H1 (cell line): Measurements from ENCODE around the gene STEAP1B. TPM values are rescaled to one million over a fixed set of nuclear protein-coding genes. Genes with fewer than 3 reads are reported as not detected.

Source experiments
- CTCF ChIA-PET: fragments of 300-600 bp; sonication (Branson Sonifier 250); formaldehyde crosslinking; loops from one replicate; lab custom pipeline; 2021; ENCODE audit not compliant: partially characterized antibody; lab: Charles Lee
- POLR2A ChIA-PET: fragments of 300-600 bp; sonication (Branson Sonifier 250); formaldehyde crosslinking; loops from one replicate; lab custom pipeline; 2021; ENCODE audit warnings: inconsistent platforms; ENCODE audit not compliant: partially characterized antibody; lab: Charles Lee
- DNase-seq, 2 experiments: peaks; one replicate each; pipeline versions ENCODE4 v3.0.0 to v3.0.0-alpha.2; 2010 to 2022; ENCODE audit warnings: low spot score in 2 of 2, low read depth in 1 of 2, mixed read lengths in 1 of 2
- FAIRE-seq: peaks from 2 replicates; lab custom pipeline; 2011; peaks lifted over from hg19 to GRCh38; lab: Jason Lieb, UNC
- H2AFZ ChIP-seq: 2 replicates; pipeline ENCODE4 v1.8.1; 2012; ENCODE audit warnings: low read length, inconsistent platforms
- H2AK5ac ChIP-seq: 2 replicates; pipeline ENCODE4 v1.6.1; 2013; ENCODE audit warnings: low read depth, low read length
- H2BK120ac ChIP-seq: replicated peaks from 2 replicates; pipeline ENCODE3; 2013; ENCODE audit warnings: low read depth, low read length, inconsistent platforms
- H2BK12ac ChIP-seq: 2 replicates; pipeline ENCODE4 v1.6.1; 2013; ENCODE audit warnings: low read depth, low read length
- H2BK15ac ChIP-seq: 2 replicates; pipeline ENCODE4 v1.6.1; 2013; ENCODE audit warnings: low read length
- H2BK20ac ChIP-seq: 2 replicates; pipeline ENCODE4 v1.6.1; 2013; ENCODE audit warnings: low read length
- H2BK5ac ChIP-seq: 2 replicates; pipeline ENCODE4 v1.6.1; 2013; ENCODE audit warnings: low read depth, low read length
- H3K14ac ChIP-seq: 2 replicates; pipeline ENCODE4 v1.6.1; 2013; ENCODE audit warnings: inconsistent platforms; ENCODE audit not compliant: insufficient read length
- H3K18ac ChIP-seq: 2 replicates; pipeline ENCODE4 v1.6.1; 2013; ENCODE audit warnings: low read length; ENCODE audit errors: extremely low read depth
- H3K23ac ChIP-seq: 2 replicates; pipeline ENCODE4 v1.6.1; 2013; ENCODE audit warnings: inconsistent platforms; ENCODE audit not compliant: insufficient read length
- H3K23me2 ChIP-seq: 2 replicates; pipeline ENCODE4 v1.6.1; 2013; ENCODE audit warnings: low read depth, low read length
- H3K27ac ChIP-seq: 2 replicates; pipeline ENCODE4 v1.6.1; 2011; ENCODE audit warnings: low read depth, low read length, inconsistent platforms
- H3K27me3 ChIP-seq, 4 experiments: replicated peaks in 1 of 4; 1 replicate in 1 of 4; 2 replicates in 3 of 4; pipeline versions ENCODE4 v1.6.1 to v1.8.1; 2011 to 2013; ENCODE audit warnings: low read length in 3 of 4, mild to moderate bottlenecking in 3 of 4, inconsistent platforms in 2 of 4, mixed read lengths in 2 of 4, moderate library complexity in 1 of 4; ENCODE audit not compliant: control insufficient read depth in 3 of 4, insufficient read depth in 3 of 4; ENCODE audit errors: extremely low read depth in 1 of 4
- H3K36me3 ChIP-seq, 4 experiments: 2 replicates each; pipeline versions ENCODE4 v1.6.1 to v1.8.1; 2011 to 2013; ENCODE audit warnings: mild to moderate bottlenecking in 4 of 4, low read length in 3 of 4, moderate library complexity in 2 of 4, control low read depth in 1 of 4, inconsistent platforms in 1 of 4; ENCODE audit not compliant: insufficient read depth in 4 of 4, control insufficient read depth in 2 of 4
- H3K4ac ChIP-seq: replicated peaks from 2 replicates; pipeline ENCODE3; 2013; ENCODE audit warnings: low read length, low read depth, mixed read lengths, inconsistent platforms; ENCODE audit not compliant: insufficient read length
- H3K4me1 ChIP-seq, 4 experiments: replicated peaks in 1 of 4; 1 replicate in 1 of 4; 2 replicates in 3 of 4; pipeline versions ENCODE4 v1.6.1 to v1.8.1; 2011 to 2013; ENCODE audit warnings: low read length in 3 of 4, inconsistent platforms in 2 of 4, mixed read lengths in 1 of 4; ENCODE audit not compliant: insufficient read depth in 4 of 4, control insufficient read depth in 3 of 4
- H3K4me2 ChIP-seq, 2 experiments: 2 replicates each; pipeline versions ENCODE4 v1.6.1 to v1.8.1; 2011 to 2013; ENCODE audit warnings: low read depth in 2 of 2, low read length in 2 of 2, control low read depth in 1 of 2, inconsistent platforms in 1 of 2, mild to moderate bottlenecking in 1 of 2; ENCODE audit not compliant: insufficient read depth in 1 of 2
- H3K4me3 ChIP-seq, 4 experiments: fragments of 200-600, 300-600 bp in 1 of 4; sonication (generic), shearing (Covaris generic), sonication (Bioruptor Twin) in 1 of 4; 2 replicates each; pipeline versions ENCODE4 v1.5.1 to v1.8.1; 2011 to 2016; ENCODE audit warnings: low read length in 4 of 4, low read depth in 3 of 4, control low read depth in 2 of 4, inconsistent platforms in 2 of 4, mild to moderate bottlenecking in 2 of 4, mixed read lengths in 1 of 4, moderate library complexity in 1 of 4; ENCODE audit not compliant: insufficient read depth in 2 of 4; ENCODE audit errors: extremely low read depth in 1 of 4
- H3K56ac ChIP-seq: replicated peaks from 2 replicates; pipeline ENCODE3; 2013; ENCODE audit warnings: low read depth, mild to moderate bottlenecking, mixed read lengths, low read length, inconsistent platforms; ENCODE audit not compliant: insufficient read length
- H3K79me1 ChIP-seq: 2 replicates; pipeline ENCODE4 v1.6.1; 2013; ENCODE audit warnings: low read depth, low read length, control low read depth
- H3K79me2 ChIP-seq, 2 experiments: 2 replicates each; pipeline versions ENCODE4 v1.6.1 to v1.8.1; 2012 to 2013; ENCODE audit warnings: low read length in 2 of 2, mild to moderate bottlenecking in 2 of 2, inconsistent platforms in 1 of 2; ENCODE audit not compliant: insufficient read depth in 2 of 2, control insufficient read depth in 1 of 2
- H3K9ac ChIP-seq, 4 experiments: replicated peaks in 1 of 4; 1 replicate in 1 of 4; 2 replicates in 3 of 4; pipeline versions ENCODE4 v1.6.1 to v1.8.1; 2011 to 2013; ENCODE audit warnings: low read depth in 3 of 4, low read length in 3 of 4, control low read depth in 2 of 4, mild to moderate bottlenecking in 2 of 4, moderate library complexity in 2 of 4, inconsistent platforms in 1 of 4; ENCODE audit errors: extremely low read depth in 1 of 4
- H3K9me3 ChIP-seq, 2 experiments: 2 replicates each; pipeline versions ENCODE4 v1.6.1 to v1.8.1; 2012 to 2013; ENCODE audit warnings: mild to moderate bottlenecking in 2 of 2, moderate library complexity in 2 of 2, control low read depth in 1 of 2, inconsistent platforms in 1 of 2, low read depth in 1 of 2, low read length in 1 of 2, mixed read lengths in 1 of 2; ENCODE audit not compliant: insufficient read depth in 2 of 2
- H4K20me1 ChIP-seq, 2 experiments: replicated peaks in 1 of 2; 2 replicates each; pipeline versions ENCODE3 to v1.8.1; 2011 to 2013; ENCODE audit warnings: inconsistent platforms in 2 of 2, low read length in 2 of 2, mild to moderate bottlenecking in 1 of 2; ENCODE audit not compliant: insufficient read depth in 2 of 2, control insufficient read depth in 1 of 2
- H4K5ac ChIP-seq: 2 replicates; pipeline ENCODE4 v1.6.1; 2013; ENCODE audit warnings: low read length, low read depth, mixed read lengths, inconsistent platforms; ENCODE audit not compliant: insufficient read length
- H4K8ac ChIP-seq: 2 replicates; pipeline ENCODE4 v1.8.0; 2013; ENCODE audit warnings: mild to moderate bottlenecking, moderate library complexity, low read length, inconsistent platforms; ENCODE audit not compliant: insufficient read depth; ENCODE audit errors: extremely low read depth
- H4K91ac ChIP-seq: replicated peaks from 2 replicates; pipeline ENCODE3; 2013; ENCODE audit warnings: low read length, mixed read lengths, inconsistent platforms; ENCODE audit not compliant: insufficient read length
- E2F6 ChIP-seq: IDR thresholded peaks from 2 replicates; pipeline ENCODE4 v1.6.1; 2012; ENCODE audit warnings: inconsistent platforms
- MAFK ChIP-seq: IDR thresholded peaks from 2 replicates; pipeline ENCODE4 v1.6.1; 2012; ENCODE audit warnings: low read depth, mild to moderate bottlenecking, improper control_type of control experiment, low read length
- RAD21 ChIP-seq, 2 experiments: IDR thresholded peaks in 1 of 2; conservative IDR thresholded peaks in 1 of 2; 2 replicates each; pipeline ENCODE4 v1.6.1; 2011; ENCODE audit warnings: low read depth in 2 of 2, low read length in 2 of 2, improper control_type of control experiment in 1 of 2, inconsistent platforms in 1 of 2, mild to moderate bottlenecking in 1 of 2, moderate library complexity in 1 of 2
- WGBS, 2 experiments: shearing (Covaris generic) in 1 of 2; methylation state at CpG; one replicate each; pipeline versions ENCODE4 v1.1.6 to v1.1.7; 2013 to 2015; ENCODE audit warnings: low lambda C conversion rate in 2 of 2, mixed read lengths in 2 of 2, inconsistent platforms in 1 of 2, low coverage in 1 of 2, missing lambda C conversion rate in 1 of 2; ENCODE audit not compliant: insufficient replicate concordance in 2 of 2, insufficient coverage in 1 of 2, insufficient read length in 1 of 2; ENCODE audit errors: extremely low coverage in 1 of 2, missing lambda C conversion rate in 1 of 2; 5-methylcytosine and 5-hydroxymethylcytosine counted together
- polyA plus RNA-seq, 7 experiments: library from polyadenylated mRNA; depleted of rRNA in 3 of 7; stranded (reverse) in 5 of 7; unstranded in 2 of 7; fragments of >200 nt in 5 of 7; fragments of 200-250 nt in 2 of 7; gene quantifications; 1 replicate in 5 of 7; 2 replicates in 1 of 7; 4 replicates in 1 of 7; pipeline versions ENCODE4 v1.2.1 to v1.2.3, GENCODE V29; 2011 to 2013; ENCODE audit warnings: missing spikeins in 2 of 7, mixed read lengths in 2 of 7
- total RNA-seq: library from RNA; stranded (reverse); fragmentation: NEBNext Ultra II Directional; extraction: Animal tissue kit (Norgen Biotek cat#: 25700); gene quantifications from 2 replicates; pipeline ENCODE4 v1.2.1, GENCODE V29; 2021

STEAP1B gene
- total and polyA plus RNA-seq, 2 of the 8 experiments (the other 6 are each of a cell fraction or from before 2014, with no cell fraction given), result 5.4 to 8.7 TPM

GRCh38 chr7:22452960-22453558 is 46.9 kb downstream of the STEAP1B start:
- DNase-seq (no peak), FAIRE-seq (no peak)
- Histone ChIP-seq H3K27me3 (no peaks in the 10 kb centered on the region), H2AK5ac (no peak overlapping the region), H3K4ac (no peak overlapping the region), H2BK120ac (no peak overlapping the region), H4K91ac (no peak overlapping the region), H3K4me2 (peak overlapping the region in 1 of 2 experiments; percentile 30; a peak in 2 of 4 replicates), H3K18ac (no peak overlapping the region), H3K9ac (no peak overlapping the region), H4K8ac (no peak overlapping the region), H2BK15ac (no peak overlapping the region), H3K4me1 (peaks cover 2 to 6% (median 2%) of the 10 kb centered on the region in 4 experiments; a peak in 5 of 7 replicates), H2BK5ac (no peak overlapping the region), H3K14ac (no peak overlapping the region), H3K36me3 (no peaks in the 10 kb centered on the region)
- POLR2A ChIA-PET, result interaction anchor here (1.0 kb wide), 1 partner anchor 12 kb away, joined by 3 read pairs; no protein-coding TSS in a partner anchor
- TF ChIP-seq RAD21 (IDR thresholded peaks at IDR 0.05 in 1 of 2, conservative IDR thresholded peaks at IDR 0.05 in 1 of 2; ENCODE audit: low read depth in 2 of 2, low read length in 2 of 2) (no peak), MAFK (no peak), E2F6 (no peak)
- TF ChIP-seq, all 59 proteins: peak for 0
- H3K56ac ChIP-seq, result no peak overlapping the region
- no peaks in the 10 kb centered on the region for H3K23me2 ChIP-seq
- H2BK12ac ChIP-seq, result no peak overlapping the region
- peak overlapping the region; percentile 80 for H2AFZ ChIP-seq
- no peak overlapping the region for H4K5ac ChIP-seq
- no peak overlapping the region for H3K27ac ChIP-seq
- no peaks in the 10 kb centered on the region for H3K79me2 ChIP-seq
- no peak overlapping the region for H3K23ac ChIP-seq
- 76% methylated on average over 4 of the region's 4 CpGs; no CpG with 5 or more reads in 1 of the 2 experiments for WGBS, 2 experiments
- CTCF ChIA-PET, result interaction anchor here (0.5 to 3.3 kb wide), 42 partner anchors 8 to 534 kb away, joined by 3 to 20 read pairs (median 4); partner anchors contain the start of gene STEAP1B
- H3K4me3 ChIP-seq, result no peak overlapping the region
- no peaks in the 10 kb centered on the region for H3K9me3 ChIP-seq
- H4K20me1 ChIP-seq, result no peaks in the 10 kb centered on the region
- H2BK20ac ChIP-seq, result no peak overlapping the region
- H3K79me1 ChIP-seq, result no peaks in the 10 kb centered on the region
